GM13977 (cell line): ENCODE results near the gene MEIOSIN.

Experiments used
- DNase-seq: peaks from one replicate; pipeline ENCODE4 v3.0.0; 2012; ENCODE audit warnings: low spot score
- in situ Hi-C: fragments of 300-500 bp; cut with MboI; formaldehyde crosslinking; loops from one replicate; pipeline ENCODE4 v1.12.0; 2022; ENCODE audit warnings: low sequenced_read_pairs, low pct_unique_long_range_greater_than_20kb, mixed read lengths, inconsistent platforms; ENCODE audit not compliant: unreplicated experiment
- TF ChIP-seq, protein P1 (sequence below): IDR thresholded peaks from 2 replicates; pipeline ENCODE4 v1.5.1; 2012; ENCODE audit warnings: mild to moderate bottlenecking, control low read depth; ENCODE audit not compliant: insufficient read depth; ENCODE audit errors: extremely low read depth, missing control alignments

MEIOSIN gene

DNA sequence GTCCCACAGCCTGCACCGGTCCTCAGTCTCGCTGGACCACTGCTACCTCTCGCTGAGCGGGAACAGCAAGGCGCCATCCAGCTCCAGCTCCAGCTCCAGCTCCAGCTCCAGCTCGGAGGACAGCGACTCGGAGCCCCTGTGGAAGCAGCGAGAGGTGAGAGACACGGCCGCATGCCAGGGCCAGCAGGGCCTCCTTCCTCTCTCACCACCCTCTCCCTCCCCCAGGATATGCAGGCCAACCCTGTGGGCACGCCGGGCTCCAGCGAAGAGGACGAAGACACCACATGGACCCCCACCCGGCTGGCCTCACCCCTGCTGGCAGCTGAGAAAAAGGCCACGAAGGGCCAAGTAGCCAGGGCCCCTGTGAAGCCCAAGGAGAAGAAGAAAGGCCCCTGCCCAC lies 28.5 kb downstream of the MEIOSIN start:
- DNase-seq: no peak
- TF ChIP-seq, protein P1, sequence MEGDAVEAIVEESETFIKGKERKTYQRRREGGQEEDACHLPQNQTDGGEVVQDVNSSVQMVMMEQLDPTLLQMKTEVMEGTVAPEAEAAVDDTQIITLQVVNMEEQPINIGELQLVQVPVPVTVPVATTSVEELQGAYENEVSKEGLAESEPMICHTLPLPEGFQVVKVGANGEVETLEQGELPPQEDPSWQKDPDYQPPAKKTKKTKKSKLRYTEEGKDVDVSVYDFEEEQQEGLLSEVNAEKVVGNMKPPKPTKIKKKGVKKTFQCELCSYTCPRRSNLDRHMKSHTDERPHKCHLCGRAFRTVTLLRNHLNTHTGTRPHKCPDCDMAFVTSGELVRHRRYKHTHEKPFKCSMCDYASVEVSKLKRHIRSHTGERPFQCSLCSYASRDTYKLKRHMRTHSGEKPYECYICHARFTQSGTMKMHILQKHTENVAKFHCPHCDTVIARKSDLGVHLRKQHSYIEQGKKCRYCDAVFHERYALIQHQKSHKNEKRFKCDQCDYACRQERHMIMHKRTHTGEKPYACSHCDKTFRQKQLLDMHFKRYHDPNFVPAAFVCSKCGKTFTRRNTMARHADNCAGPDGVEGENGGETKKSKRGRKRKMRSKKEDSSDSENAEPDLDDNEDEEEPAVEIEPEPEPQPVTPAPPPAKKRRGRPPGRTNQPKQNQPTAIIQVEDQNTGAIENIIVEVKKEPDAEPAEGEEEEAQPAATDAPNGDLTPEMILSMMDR: no peak
- in situ Hi-C loops: no loop called here

DNA sequence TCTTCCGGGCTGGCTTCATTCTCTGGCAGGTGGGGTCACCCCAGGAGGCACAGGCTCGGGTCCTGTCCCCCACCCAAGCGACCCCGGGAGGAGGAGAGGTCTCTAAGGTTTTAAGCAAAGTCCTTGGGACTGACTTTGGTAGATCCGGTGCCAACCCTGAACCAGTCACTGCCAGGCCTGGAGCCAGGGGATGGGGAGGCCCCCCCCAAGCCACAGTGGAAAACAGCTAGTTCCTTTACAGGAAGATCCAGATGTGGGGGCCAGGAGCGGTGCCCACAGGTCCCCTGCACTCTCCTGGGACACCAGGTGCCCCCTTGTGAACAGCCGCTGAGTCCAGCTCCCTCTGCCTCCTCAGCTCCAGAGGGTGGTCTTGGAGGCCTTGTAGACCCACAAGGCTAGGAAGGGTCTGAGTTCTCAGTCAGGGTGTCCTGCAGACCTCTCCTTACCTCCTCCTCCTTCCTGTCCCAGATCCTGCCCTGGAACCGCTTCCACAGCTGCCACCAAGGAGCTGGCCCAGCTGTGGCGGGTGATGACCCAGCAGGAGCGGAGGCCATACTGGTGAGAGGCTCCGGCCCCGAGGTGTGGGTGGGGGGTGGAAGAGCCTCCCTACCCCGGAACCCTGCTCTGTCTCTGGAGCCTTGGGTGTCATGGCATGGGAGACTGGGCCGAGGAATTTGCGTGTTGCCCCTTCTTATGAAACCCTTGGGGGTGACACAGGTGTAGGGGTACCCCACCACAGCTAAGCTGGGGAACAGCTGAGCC lies 29.8 kb downstream of the MEIOSIN start:
- TF ChIP-seq, protein P1: no peak
- no peak for DNase-seq
- in situ Hi-C loops: no loop called here

DNA sequence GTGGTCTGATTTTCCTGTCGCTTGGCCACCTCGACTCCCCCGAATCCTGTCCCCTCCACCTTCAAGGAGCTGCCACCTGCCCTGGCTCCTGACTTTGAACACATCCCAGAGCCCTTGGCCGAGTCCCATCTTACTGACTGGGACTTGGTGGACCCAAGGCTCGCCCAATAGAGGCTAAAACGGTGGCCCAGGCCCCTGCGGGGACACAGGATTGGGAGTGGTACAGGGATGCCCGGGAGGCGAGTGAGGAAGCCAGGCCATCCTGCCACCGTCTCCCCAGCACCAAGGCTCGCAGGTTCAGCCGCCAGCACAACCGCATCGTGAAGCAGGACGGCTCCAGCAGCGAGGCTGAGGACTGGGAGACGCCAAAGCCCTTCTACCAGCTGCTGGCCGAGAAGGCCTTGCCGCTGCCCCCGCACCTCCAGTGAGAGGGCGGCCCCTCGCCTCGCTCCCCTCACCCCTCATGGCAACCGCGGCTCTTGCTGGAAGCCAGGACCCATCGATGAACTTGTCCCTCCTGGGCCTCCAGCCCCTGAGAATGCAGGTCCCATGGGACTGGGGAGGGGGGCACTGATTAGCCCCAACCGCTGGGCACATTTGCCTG lies 30.6 kb downstream of the MEIOSIN start:
- TF ChIP-seq, protein P1: no peak
- in situ Hi-C loops: no loop called here
- DNase-seq: no peak

DNA sequence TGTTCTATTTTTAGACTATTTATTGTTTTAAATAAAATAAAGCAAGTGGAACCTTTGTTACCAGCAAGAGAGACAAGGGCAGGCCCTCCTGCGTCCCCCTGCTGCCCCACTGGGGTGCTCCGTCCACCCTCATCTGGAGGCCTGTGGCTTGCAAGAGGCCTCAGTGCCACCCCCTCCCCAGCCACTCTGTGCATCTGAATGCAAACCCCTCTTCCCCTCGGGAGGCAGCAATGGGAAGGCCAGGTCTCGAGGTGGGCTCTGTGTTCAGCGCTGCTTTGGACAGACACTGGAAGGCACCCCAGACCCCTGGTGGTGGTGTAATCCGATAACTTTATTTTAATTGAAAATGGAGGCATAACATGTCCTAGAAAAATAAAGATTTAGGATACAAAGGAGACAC lies 31.2 kb downstream of the MEIOSIN start:
- no peak for DNase-seq
- in situ Hi-C loops: no loop called here
- TF ChIP-seq, protein P1: no peak

DNA sequence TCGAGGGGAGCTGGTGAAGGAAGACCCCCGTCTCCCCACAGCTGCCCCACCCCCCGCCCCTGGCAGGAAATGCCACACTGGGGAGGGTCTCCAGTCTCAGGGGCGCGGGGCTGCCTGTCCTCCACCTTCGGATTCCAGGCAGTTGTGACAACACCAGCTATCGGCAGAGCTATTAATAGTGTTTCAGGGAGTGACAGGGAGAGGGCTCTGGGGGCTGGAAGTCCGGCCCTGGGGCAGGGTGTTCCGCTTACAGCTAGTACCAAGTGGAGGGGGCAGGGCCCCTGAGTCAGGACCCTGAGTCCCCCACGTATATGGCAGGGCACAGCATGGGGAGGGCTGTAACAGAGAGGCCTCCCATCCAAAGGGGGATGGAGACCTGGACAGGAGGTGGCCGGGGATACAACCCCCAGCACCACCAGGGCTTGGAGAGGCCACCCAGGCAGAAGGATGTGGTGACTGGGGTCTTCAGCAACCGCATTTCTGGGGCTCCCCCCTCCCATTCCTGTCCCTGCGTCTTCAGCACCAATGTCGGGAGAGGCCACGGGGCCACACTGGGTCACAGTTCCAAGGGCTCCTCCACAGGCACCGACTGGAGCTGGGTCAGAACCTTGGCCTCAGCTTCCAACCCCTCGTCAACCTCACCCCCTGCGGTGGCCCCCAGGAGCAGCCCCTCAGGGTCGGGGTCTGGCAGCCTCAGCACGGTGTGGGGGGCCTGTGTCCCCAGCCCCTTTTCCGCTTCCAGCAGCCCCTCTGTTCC lies 31.9 kb downstream of the MEIOSIN start:
- TF ChIP-seq, protein P1: no peak
- in situ Hi-C loops: no loop called here
- no peak for DNase-seq

DNA sequence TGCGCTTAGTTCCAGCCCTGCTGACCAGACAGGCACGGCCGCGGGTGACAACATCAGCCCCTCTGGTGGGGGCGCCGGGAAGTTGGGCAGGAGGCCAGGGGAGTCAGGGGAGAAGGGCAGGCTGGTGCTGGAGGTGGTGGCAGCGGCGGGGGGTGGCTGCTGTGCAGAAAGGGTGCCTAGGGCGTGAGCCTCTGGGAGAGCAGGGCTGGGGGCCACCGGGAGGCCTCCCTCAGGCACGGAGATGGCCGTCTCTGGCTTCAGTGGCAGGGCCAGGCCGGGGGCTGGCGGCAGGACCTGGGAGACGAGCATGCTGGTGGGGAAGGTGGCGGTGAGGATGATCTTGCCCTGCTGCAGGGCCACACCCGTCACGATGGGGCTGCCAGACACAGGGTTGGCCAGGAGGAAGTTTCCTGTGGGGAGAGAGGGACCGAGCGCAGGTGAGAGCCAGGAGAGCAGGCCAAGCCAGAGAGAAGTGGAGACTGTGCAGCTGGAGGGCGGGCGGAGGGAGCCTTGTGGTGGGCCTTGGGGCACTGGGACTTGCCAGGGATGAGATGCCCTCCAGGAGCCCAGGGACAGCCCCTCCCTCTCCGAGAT lies 32.6 kb downstream of the MEIOSIN start:
- in situ Hi-C loops: no loop called here
- DNase-seq: no peak
- TF ChIP-seq, protein P1: no peak
